DND-41 (cell line): Measurements from ENCODE around the gene VCL.

Experiments
- ATAC-seq: fragments of 200-7000 bp; cut with Tn5 transposase; 3 replicates; pipeline ENCODE4 v1.9.1; 2021; ENCODE audit warnings: low read depth; ENCODE audit not compliant: insufficient read depth
- DNase-seq: peaks from one replicate; pipeline ENCODE4 v3.0.0-alpha.2; 2020
- H2AFZ ChIP-seq: 2 replicates; pipeline ENCODE4 v1.6.0; 2012; ENCODE audit warnings: low read depth, low read length
- H3K27ac ChIP-seq: 2 replicates; pipeline ENCODE4 v1.5.1; 2012; ENCODE audit warnings: low read length, inconsistent platforms
- H3K27me3 ChIP-seq: fragments of 200-600 bp; sonication (generic); 2 replicates; pipeline ENCODE4 v1.6.0; 2012; ENCODE audit warnings: low read length, mild to moderate bottlenecking, inconsistent platforms; ENCODE audit not compliant: insufficient read depth, poor library complexity
- H3K36me3 ChIP-seq: 2 replicates; pipeline ENCODE4 v1.5.1; 2012; ENCODE audit warnings: low read length, inconsistent platforms; ENCODE audit not compliant: insufficient read depth
- H3K4me1 ChIP-seq: 2 replicates; pipeline ENCODE4 v1.5.1; 2012; ENCODE audit warnings: mild to moderate bottlenecking, low read length; ENCODE audit not compliant: insufficient read depth
- H3K4me2 ChIP-seq: 2 replicates; pipeline ENCODE4 v1.6.0; 2012; ENCODE audit warnings: mild to moderate bottlenecking, moderate library complexity, low read length, inconsistent platforms; ENCODE audit not compliant: insufficient read depth
- H3K4me3 ChIP-seq, 2 experiments: fragments of 200-600 bp in 1 of 2; shearing (Covaris generic) in 1 of 2; 2 replicates each; pipeline ENCODE4 v1.5.1; 2012 to 2016; ENCODE audit warnings: inconsistent platforms in 2 of 2, low read length in 2 of 2, mild to moderate bottlenecking in 2 of 2, low read depth in 1 of 2, moderate library complexity in 1 of 2
- H3K79me2 ChIP-seq: 2 replicates; pipeline ENCODE4 v1.6.0; 2012; ENCODE audit warnings: low read length, inconsistent platforms; ENCODE audit not compliant: insufficient read depth
- H3K9ac ChIP-seq: 2 replicates; pipeline ENCODE4 v1.6.0; 2012; ENCODE audit warnings: low read depth, mild to moderate bottlenecking, inconsistent platforms, low read length, moderate library complexity
- H3K9me3 ChIP-seq: 2 replicates; pipeline ENCODE4 v1.5.1; 2012; ENCODE audit warnings: low read length, moderate library complexity, mild to moderate bottlenecking, inconsistent platforms; ENCODE audit not compliant: insufficient read depth, severe bottlenecking
- H4K20me1 ChIP-seq: 2 replicates; pipeline ENCODE4 v1.6.0; 2012; ENCODE audit warnings: low read length; ENCODE audit not compliant: insufficient read depth
- EZH2 ChIP-seq: IDR thresholded peaks from 3 replicates; pipeline ENCODE4 v1.6.1; 2012; ENCODE audit warnings: borderline replicate concordance, low read depth, mild to moderate bottlenecking, moderate library complexity, low read length, inconsistent platforms; ENCODE audit not compliant: severe bottlenecking
- TF ChIP-seq, protein P1 (sequence below): IDR thresholded peaks from 2 replicates; pipeline ENCODE4 v1.5.1; 2012; ENCODE audit warnings: borderline replicate concordance, low read length, moderate library complexity, mild to moderate bottlenecking; ENCODE audit not compliant: poor library complexity, severe bottlenecking; ENCODE audit errors: extremely low read depth

The VCL gene

DNA sequence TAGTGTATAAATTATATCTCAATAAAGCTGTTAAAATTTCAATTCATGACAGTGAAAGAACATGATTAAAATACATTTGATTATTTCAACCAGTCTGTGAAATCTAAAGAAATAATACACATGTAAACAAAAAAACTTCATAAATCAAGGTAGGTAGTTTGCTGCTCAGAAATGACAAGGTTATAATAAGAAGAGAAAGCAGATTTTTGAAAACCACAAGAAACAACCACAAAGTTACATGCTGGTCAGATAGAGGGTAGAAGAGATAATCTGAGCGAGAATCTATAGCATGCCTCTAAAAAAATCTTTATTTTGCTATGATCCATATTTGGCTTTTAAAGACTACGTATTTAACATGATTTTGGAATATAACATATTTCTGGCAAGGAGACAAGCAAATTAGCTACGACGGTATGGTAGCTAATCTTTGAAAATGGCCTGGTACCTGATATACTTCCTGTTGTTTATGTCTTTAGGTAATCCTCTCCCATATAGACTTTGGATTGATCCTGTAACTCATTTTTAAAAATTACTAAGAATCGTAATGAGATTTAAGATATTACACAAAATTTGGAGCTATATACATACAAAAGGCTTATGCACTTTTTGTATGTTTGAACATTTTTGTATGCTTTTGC, 23.5 kb upstream of the VCL start:
- H3K79me2 ChIP-seq = no peaks in the 10 kb centered on the region
- H3K9ac ChIP-seq = no peak overlapping the region
- no peak for TF ChIP-seq EZH2
- TF ChIP-seq, protein P1, sequence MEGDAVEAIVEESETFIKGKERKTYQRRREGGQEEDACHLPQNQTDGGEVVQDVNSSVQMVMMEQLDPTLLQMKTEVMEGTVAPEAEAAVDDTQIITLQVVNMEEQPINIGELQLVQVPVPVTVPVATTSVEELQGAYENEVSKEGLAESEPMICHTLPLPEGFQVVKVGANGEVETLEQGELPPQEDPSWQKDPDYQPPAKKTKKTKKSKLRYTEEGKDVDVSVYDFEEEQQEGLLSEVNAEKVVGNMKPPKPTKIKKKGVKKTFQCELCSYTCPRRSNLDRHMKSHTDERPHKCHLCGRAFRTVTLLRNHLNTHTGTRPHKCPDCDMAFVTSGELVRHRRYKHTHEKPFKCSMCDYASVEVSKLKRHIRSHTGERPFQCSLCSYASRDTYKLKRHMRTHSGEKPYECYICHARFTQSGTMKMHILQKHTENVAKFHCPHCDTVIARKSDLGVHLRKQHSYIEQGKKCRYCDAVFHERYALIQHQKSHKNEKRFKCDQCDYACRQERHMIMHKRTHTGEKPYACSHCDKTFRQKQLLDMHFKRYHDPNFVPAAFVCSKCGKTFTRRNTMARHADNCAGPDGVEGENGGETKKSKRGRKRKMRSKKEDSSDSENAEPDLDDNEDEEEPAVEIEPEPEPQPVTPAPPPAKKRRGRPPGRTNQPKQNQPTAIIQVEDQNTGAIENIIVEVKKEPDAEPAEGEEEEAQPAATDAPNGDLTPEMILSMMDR = no peak
- H3K9me3 ChIP-seq = no peaks in the 10 kb centered on the region
- no peak overlapping the region for H3K4me2 ChIP-seq
- H3K27me3 ChIP-seq = no peaks in the 10 kb centered on the region
- H3K27ac ChIP-seq = no peak overlapping the region
- H2AFZ ChIP-seq = no peak overlapping the region
- DNase-seq (no peak), ATAC-seq (peak; percentile 74)
- H3K4me1 ChIP-seq = peaks cover 5% of the 10 kb centered on the region; the same call in 1 of the 2 replicates
- H3K4me3 ChIP-seq = no peak overlapping the region
- H4K20me1 ChIP-seq = no peaks in the 10 kb centered on the region
- H3K36me3 ChIP-seq = no peaks in the 10 kb centered on the region

DNA sequence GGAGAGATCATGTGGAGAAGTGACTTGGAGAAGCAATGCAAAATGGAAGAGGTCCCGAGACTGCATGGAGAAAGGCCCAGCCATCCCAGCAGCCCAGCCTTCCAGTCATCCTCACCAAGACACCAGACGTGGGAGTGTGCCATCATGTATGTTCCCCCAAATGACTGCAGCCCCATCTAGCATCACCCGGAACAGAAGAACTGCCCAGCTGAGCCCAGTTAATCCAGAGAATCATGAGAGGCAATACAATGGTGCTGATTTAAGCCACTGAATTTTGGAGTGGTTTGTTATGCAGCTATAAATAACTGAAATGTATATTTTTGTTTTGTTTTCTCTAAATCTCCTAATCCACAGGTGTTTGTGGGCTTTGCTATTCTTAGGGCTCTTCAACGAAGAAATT, 22.5 kb upstream of the VCL start:
- Histone ChIP-seq H3K79me2 (no peaks in the 10 kb centered on the region), H3K4me2 (no peak overlapping the region), H3K9me3 (no peaks in the 10 kb centered on the region), H3K9ac (no peak overlapping the region), H4K20me1 (no peaks in the 10 kb centered on the region), H3K27ac (no peak overlapping the region), H2AFZ (no peak overlapping the region), H3K36me3 (no peaks in the 10 kb centered on the region), H3K4me1 (peaks cover 5% of the 10 kb centered on the region; the same call in 1 of the 2 replicates), H3K27me3 (peaks cover 9% of the 10 kb centered on the region), H3K4me3 (no peak overlapping the region)
- no peak for TF ChIP-seq EZH2
- TF ChIP-seq, protein P1 = no peak
- ATAC-seq (no peak), DNase-seq (no peak)

DNA sequence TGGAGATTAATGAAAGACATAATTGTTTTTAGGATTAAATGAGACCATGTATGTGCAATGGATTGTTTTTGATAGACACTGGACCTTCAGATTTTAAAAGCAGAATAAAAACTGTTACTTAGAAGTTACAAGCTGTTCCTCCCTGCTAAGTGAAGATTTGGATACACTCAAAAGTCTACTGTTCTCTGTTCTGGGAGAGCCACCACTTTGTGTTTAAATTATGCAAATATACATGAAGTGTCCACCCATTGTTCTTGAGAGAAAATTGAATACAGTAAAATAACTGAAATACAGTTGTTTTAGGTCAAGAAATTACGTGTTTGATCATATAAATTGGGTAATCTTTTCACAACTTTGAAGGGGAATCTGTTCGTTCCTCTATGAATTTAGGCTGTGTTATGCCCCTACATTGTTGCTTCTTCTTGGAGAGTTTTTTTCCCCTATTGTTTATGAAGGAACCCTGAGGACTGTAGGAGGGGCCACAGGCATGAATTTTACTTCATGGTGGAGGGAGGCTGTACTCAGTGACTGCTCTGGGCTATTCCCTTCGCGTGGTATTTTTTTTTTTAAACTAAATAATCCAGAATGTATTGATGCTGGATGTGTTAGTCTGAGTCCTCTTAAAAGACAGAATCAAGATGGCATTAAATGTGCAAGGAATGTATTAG, 18.6 kb upstream of the VCL start:
- TF ChIP-seq, protein P1 = no peak
- TF ChIP-seq EZH2 = no peak
- H3K9ac ChIP-seq = no peak overlapping the region
- no peaks in the 10 kb centered on the region for H3K79me2 ChIP-seq
- ATAC-seq = no peak
- H3K27me3 ChIP-seq = peaks cover 30% of the 10 kb centered on the region
- H3K36me3 ChIP-seq = no peaks in the 10 kb centered on the region
- DNase-seq = no peak
- no peak overlapping the region for H2AFZ ChIP-seq
- H3K9me3 ChIP-seq = no peaks in the 10 kb centered on the region
- H3K4me3 ChIP-seq = no peak overlapping the region
- H4K20me1 ChIP-seq = no peaks in the 10 kb centered on the region
- H3K27ac ChIP-seq = no peak overlapping the region
- no peak overlapping the region for H3K4me2 ChIP-seq
- peaks cover 3% of the 10 kb centered on the region; the same call in 1 of the 2 replicates for H3K4me1 ChIP-seq
